ENCODE data around the gene CREB3L2.

DNA sequence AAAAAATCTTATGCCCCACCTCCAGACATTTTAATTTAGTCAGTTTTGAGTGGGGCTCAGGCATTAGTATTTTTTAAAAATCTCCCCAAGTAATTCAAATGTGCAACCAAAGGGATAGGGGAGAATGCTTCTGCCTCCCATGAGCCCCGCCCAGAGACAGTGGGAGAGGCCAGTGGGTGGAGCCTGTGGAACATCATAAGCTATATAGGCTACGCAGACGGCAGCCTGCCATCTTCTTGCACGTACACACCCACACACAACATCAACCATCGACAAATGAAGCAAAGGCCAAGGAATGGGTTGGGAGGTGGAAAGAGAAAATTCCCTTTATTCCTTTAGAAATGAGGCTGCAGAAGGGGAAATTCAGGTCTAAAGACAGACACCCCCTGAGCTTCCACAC is 25.2 kb downstream of the CREB3L2 start:
- no peak for TF ChIP-seq HDAC6 (IDR thresholded peaks at IDR 0.05; ENCODE audit: low read depth, low read length)
- TF ChIP-seq EP300 (IDR thresholded peaks at IDR 0.05; ENCODE audit: borderline replicate concordance in 1 of 2, low read depth in 2 of 2, low read length in 2 of 2), result no peak
- TF ChIP-seq, protein P1, sequence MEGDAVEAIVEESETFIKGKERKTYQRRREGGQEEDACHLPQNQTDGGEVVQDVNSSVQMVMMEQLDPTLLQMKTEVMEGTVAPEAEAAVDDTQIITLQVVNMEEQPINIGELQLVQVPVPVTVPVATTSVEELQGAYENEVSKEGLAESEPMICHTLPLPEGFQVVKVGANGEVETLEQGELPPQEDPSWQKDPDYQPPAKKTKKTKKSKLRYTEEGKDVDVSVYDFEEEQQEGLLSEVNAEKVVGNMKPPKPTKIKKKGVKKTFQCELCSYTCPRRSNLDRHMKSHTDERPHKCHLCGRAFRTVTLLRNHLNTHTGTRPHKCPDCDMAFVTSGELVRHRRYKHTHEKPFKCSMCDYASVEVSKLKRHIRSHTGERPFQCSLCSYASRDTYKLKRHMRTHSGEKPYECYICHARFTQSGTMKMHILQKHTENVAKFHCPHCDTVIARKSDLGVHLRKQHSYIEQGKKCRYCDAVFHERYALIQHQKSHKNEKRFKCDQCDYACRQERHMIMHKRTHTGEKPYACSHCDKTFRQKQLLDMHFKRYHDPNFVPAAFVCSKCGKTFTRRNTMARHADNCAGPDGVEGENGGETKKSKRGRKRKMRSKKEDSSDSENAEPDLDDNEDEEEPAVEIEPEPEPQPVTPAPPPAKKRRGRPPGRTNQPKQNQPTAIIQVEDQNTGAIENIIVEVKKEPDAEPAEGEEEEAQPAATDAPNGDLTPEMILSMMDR (IDR thresholded peaks at IDR 0.05; ENCODE audit: control extremely low read depth in 1 of 3, insufficient read depth in 1 of 3, low read depth in 1 of 3, low read length in 3 of 3), result no peak
- no peak for TF ChIP-seq POLR2AphosphoS5 (IDR thresholded peaks at IDR 0.05; ENCODE audit: low read depth, low read length)
- no peak for TF ChIP-seq GABPA (IDR thresholded peaks at IDR 0.05; ENCODE audit: borderline replicate concordance, insufficient read depth, low read length)
- no peak for TF ChIP-seq ZNF274 (IDR thresholded peaks at IDR 0.05; ENCODE audit: borderline replicate concordance, extremely low read depth, low read length)
- no peak for TF ChIP-seq BRCA1 (IDR thresholded peaks at IDR 0.05; ENCODE audit: low read depth, low read length)
- TF ChIP-seq TAF1 (IDR thresholded peaks at IDR 0.05; ENCODE audit: low read depth, low read length), result no peak
- no peak for TF ChIP-seq EZH2 (IDR thresholded peaks at IDR 0.05; ENCODE audit: low read depth, low read length, severe bottlenecking)
- no peak for TF ChIP-seq MAFK (IDR thresholded peaks at IDR 0.05; ENCODE audit: low read depth, low read length)
- no peak for TF ChIP-seq RNF2 (IDR thresholded peaks at IDR 0.05; ENCODE audit: borderline replicate concordance, low read depth, low read length, missing control alignments, poor library complexity, severe bottlenecking)
